GM23248 (cell line): ENCODE results near the gene HOXA2. TPM values are rescaled to one million over a fixed set of nuclear protein-coding genes. Genes with fewer than 3 reads are reported as not detected.
A peak's percentile ranks its signal among the peaks of the same experiment; 100 is the strongest.

ENCODE experiments used
- DNase-seq: peaks from one replicate; pipeline ENCODE4 v3.0.0-alpha.2; 2015
- H2AFZ ChIP-seq: fragments of 200-600 bp; sonication (generic); 2 replicates; pipeline ENCODE4 v1.6.1; 2016; ENCODE audit warnings: antibody characterized with exemption
- H3F3A ChIP-seq: fragments of 200-600 bp; sonication (generic); 2 replicates; pipeline ENCODE4 v1.6.1; 2016; ENCODE audit warnings: mild to moderate bottlenecking, antibody characterized with exemption, mixed run types; ENCODE audit not compliant: insufficient read depth
- H3K27ac ChIP-seq: fragments of 200-600 bp; sonication (generic); 2 replicates; pipeline ENCODE4 v1.5.1; 2016; ENCODE audit warnings: mild to moderate bottlenecking
- H3K27me3 ChIP-seq: fragments of 200-600 bp; sonication (generic); replicated peaks from 2 replicates; pipeline ENCODE4 v1.6.1; 2016; ENCODE audit warnings: mild to moderate bottlenecking; ENCODE audit not compliant: insufficient read depth
- H3K36me3 ChIP-seq: fragments of 200-600 bp; sonication (generic); 2 replicates; pipeline ENCODE4 v1.6.1; 2016; ENCODE audit warnings: low read depth, mild to moderate bottlenecking
- H3K4me1 ChIP-seq: fragments of 200-600 bp; sonication (generic); 2 replicates; pipeline ENCODE4 v1.6.1; 2016; ENCODE audit warnings: mild to moderate bottlenecking; ENCODE audit not compliant: insufficient read depth
- H3K4me2 ChIP-seq: fragments of 200-600 bp; sonication (generic); one replicate; pipeline ENCODE4 v1.6.1; 2016; ENCODE audit warnings: mild to moderate bottlenecking; ENCODE audit not compliant: unreplicated experiment
- H3K4me3 ChIP-seq: fragments of 200-600 bp; sonication (generic); 2 replicates; pipeline ENCODE4 v1.5.1; 2016; ENCODE audit warnings: mild to moderate bottlenecking
- H3K79me2 ChIP-seq: fragments of 200-600 bp; sonication (generic); 2 replicates; pipeline ENCODE4 v1.6.1; 2016; ENCODE audit warnings: mild to moderate bottlenecking; ENCODE audit not compliant: insufficient read depth
- H3K9ac ChIP-seq: fragments of 200-600 bp; sonication (generic); 2 replicates; pipeline ENCODE4 v1.6.1; 2016; ENCODE audit warnings: mild to moderate bottlenecking
- H3K9me2 ChIP-seq: fragments of 200-600 bp; sonication (generic); 2 replicates; pipeline ENCODE4 v1.6.1; 2016; ENCODE audit warnings: mixed run types, mild to moderate bottlenecking, moderate library complexity; ENCODE audit not compliant: insufficient read depth
- H3K9me3 ChIP-seq: fragments of 200-600 bp; sonication (generic); one replicate; pipeline ENCODE4 v1.6.1; 2017; ENCODE audit warnings: low read depth
- H4K20me1 ChIP-seq: fragments of 200-600 bp; sonication (generic); 2 replicates; pipeline ENCODE4 v1.6.0; 2016; ENCODE audit not compliant: insufficient read depth
- EZH2 ChIP-seq: fragments of 200-600 bp; sonication (generic); IDR thresholded peaks from 2 replicates; pipeline ENCODE4 v1.6.1; 2018; ENCODE audit warnings: antibody characterized with exemption, mild to moderate bottlenecking; ENCODE audit not compliant: insufficient read depth, poor library complexity, severe bottlenecking
- EZH2phosphoT487 ChIP-seq: fragments of 200-600 bp; sonication (generic); IDR thresholded peaks from 2 replicates; pipeline ENCODE4 v1.6.1; 2018; ENCODE audit warnings: antibody characterized with exemption, moderate library complexity, mild to moderate bottlenecking, low read depth; ENCODE audit not compliant: insufficient read depth
- WGBS, 2 experiments: methylation state at CpG; one replicate each; pipeline ENCODE4 v1.1.6; 2015 to 2017; ENCODE audit warnings: low lambda C conversion rate in 2 of 2, low coverage in 1 of 2; ENCODE audit errors: missing lambda C conversion rate in 2 of 2; 5-methylcytosine and 5-hydroxymethylcytosine counted together
- in situ Hi-C: fragments of 300-500 bp; cut with MboI; formaldehyde crosslinking; loops from 2 replicates; pipeline ENCODE4 v1.15.0; 2020
- polyA plus RNA-seq: library from polyadenylated mRNA; unstranded; fragments of >200 nt; fragmentation: Nextera tagmentation; extraction: Ambion mirVana; gene quantifications from 2 replicates; pipeline ENCODE4 v1.2.1, GENCODE V29; 2016
- total RNA-seq: library from RNA; depleted of rRNA; stranded (reverse); fragments of >200 nt; shearing (Covaris generic); gene quantifications from 2 replicates; pipeline ENCODE4 v1.2.3, GENCODE V29; 2014

HOXA2 gene
- total and polyA plus RNA-seq, 2 experiments from 2014 or later: not detected

DNA sequence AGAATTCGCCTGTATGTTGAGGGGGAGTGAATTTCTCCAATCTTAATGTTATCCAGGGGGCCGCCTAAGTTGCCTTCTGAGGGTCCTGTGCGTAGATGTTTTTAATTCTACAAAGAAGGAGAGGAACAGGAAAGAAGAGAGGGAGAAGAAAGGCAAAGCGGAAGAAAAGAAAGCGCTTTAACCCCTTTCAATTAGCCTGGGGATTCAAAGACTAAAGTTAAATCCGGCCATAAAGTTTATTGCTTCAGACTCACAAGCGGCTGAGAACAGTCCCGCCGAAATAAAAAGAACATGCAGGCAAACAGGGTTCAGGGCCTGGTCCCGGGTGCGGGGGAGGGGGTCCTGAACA is 36.5 kb upstream of the HOXA2 start:
- WGBS, 2 experiments: 94 to 95% methylated on average over 11 of the region's 11 CpGs
- DNase-seq: no peak
- Histone ChIP-seq H3K9me2 (no peaks in the 10 kb centered on the region), H3K4me2 (no peak overlapping the region), H2AFZ (no peak overlapping the region), H4K20me1 (no peaks in the 10 kb centered on the region), H3K79me2 (peaks cover 58% of the 10 kb centered on the region), H3K9me3 (no peaks in the 10 kb centered on the region), H3K27me3 (no peaks in the 10 kb centered on the region), H3K4me3 (no peak overlapping the region), H3K36me3 (peaks cover 22% of the 10 kb centered on the region), H3F3A (peaks cover 18% of the 10 kb centered on the region), H3K9ac (no peak overlapping the region), H3K27ac (no peak overlapping the region), H3K4me1 (peaks cover 10% of the 10 kb centered on the region)
- in situ Hi-C loops: no loop called here
- TF ChIP-seq EZH2: no peak
- TF ChIP-seq EZH2phosphoT487: no peak

DNA sequence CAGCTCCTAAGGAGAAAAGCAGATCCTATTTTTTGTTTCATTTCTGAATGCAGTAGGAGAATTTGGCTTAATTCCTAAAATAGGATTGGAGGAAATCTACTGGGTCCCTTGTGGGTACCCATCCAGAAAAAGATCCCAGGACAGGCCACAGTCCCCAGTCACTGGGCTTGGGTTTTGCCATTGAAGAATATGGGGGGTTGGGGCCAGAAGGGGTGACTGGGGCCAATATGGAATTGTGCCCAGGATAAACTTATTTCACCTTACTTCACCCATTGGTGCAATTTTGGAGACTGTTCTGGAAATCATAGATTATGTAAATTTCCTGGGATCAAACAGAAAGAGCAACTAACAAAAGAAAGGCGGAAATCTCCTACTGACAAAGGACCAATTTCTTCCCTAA is 36.0 kb upstream of the HOXA2 start:
- H3K9me3 ChIP-seq: no peaks in the 10 kb centered on the region
- peaks cover 21% of the 10 kb centered on the region for H3K36me3 ChIP-seq
- DNase-seq: no peak
- no peak overlapping the region for H3K9ac ChIP-seq
- TF ChIP-seq EZH2 (no peak), EZH2phosphoT487 (no peak)
- in situ Hi-C loops: no loop called here
- peaks cover 58% of the 10 kb centered on the region for H3K79me2 ChIP-seq
- peaks cover 23% of the 10 kb centered on the region for H3F3A ChIP-seq
- no peak overlapping the region for H3K4me2 ChIP-seq
- H3K9me2 ChIP-seq: no peaks in the 10 kb centered on the region
- H2AFZ ChIP-seq: no peak overlapping the region
- no peaks in the 10 kb centered on the region for H4K20me1 ChIP-seq
- peaks cover 14% of the 10 kb centered on the region for H3K4me1 ChIP-seq
- WGBS, 2 experiments: 95 to 97% methylated on average over 1 of the region's 1 CpG
- no peaks in the 10 kb centered on the region for H3K27me3 ChIP-seq
- no peak overlapping the region for H3K27ac ChIP-seq
- no peak overlapping the region for H3K4me3 ChIP-seq

- Histone ChIP-seq H3K4me1 (peaks cover 14% of the 10 kb centered on the region), H3K9me3 (no peaks in the 10 kb centered on the region), H3K36me3 (peaks cover 21% of the 10 kb centered on the region), H3K79me2 (peaks cover 62% of the 10 kb centered on the region), H2AFZ (no peak overlapping the region), H3K9ac (no peak overlapping the region), H3K27ac (no peak overlapping the region), H3K4me3 (no peak overlapping the region), H4K20me1 (no peaks in the 10 kb centered on the region), H3K9me2 (no peaks in the 10 kb centered on the region), H3K27me3 (no peaks in the 10 kb centered on the region), H3K4me2 (no peak overlapping the region), H3F3A (peaks cover 30% of the 10 kb centered on the region)
- WGBS, 2 experiments: 83% methylated on average over 2 of the region's 2 CpGs
- DNase-seq: no peak
- TF ChIP-seq EZH2phosphoT487 (no peak), EZH2 (no peak)
- in situ Hi-C loops: no loop called here
Observed at GRCh38 chr7:27137640-27138315, 35.3 kb upstream of the HOXA2 start.

GRCh38 chr7:27134392-27134791 is 31.9 kb upstream of the HOXA2 start:
- peaks cover 75% of the 10 kb centered on the region for H3K79me2 ChIP-seq
- no peaks in the 10 kb centered on the region for H3K9me2 ChIP-seq
- peak; percentile 96 for DNase-seq
- no peaks in the 10 kb centered on the region for H4K20me1 ChIP-seq
- no peaks in the 10 kb centered on the region for H3K27me3 ChIP-seq
- peaks cover 39% of the 10 kb centered on the region for H3F3A ChIP-seq
- TF ChIP-seq EZH2 (no peak), EZH2phosphoT487 (0 out of 2 replicates have a peak, but pooled peaks have one; percentile 76)
- peak overlapping the region; percentile 82 for H3K27ac ChIP-seq
- H3K4me2 ChIP-seq: peak overlapping the region; percentile 48
- in situ Hi-C loops: no loop called here
- peaks cover 7% of the 10 kb centered on the region for H3K36me3 ChIP-seq
- WGBS, 2 experiments: 0 to 2% methylated on average over 2 of the region's 2 CpGs
- H2AFZ ChIP-seq: no peak overlapping the region
- H3K4me3 ChIP-seq: 0 out of 2 replicates have a peak overlapping the region, but pooled peaks have one; percentile 10
- H3K9ac ChIP-seq: peak overlapping the region; percentile 49
- H3K4me1 ChIP-seq: peaks cover 23% of the 10 kb centered on the region
- H3K9me3 ChIP-seq: no peaks in the 10 kb centered on the region
